ENCODE measurements around the gene GPR62.
"Not testable (repeated sequence)": the region's sequence is repeated elsewhere in the genome, so short reads cannot be mapped to it uniquely, and the experiment has no call there.

The GPR62 gene

GRCh38 chr3:51955175-51955892, at the start of gene GPR62:
GPR62 (plus strand) TSS chr3:51955381; CDS start chr3:51955653, 272 bp downstream.
- DNase-seq, result no peak

- DNase-seq, result no peak
These were observed 47.2 kb upstream of the GPR62 start for GRCh38 chr3:51908026-51908425.

GRCh38 chr3:51916418-51916817, 38.8 kb upstream of the GPR62 start:
- no peak for DNase-seq

- no peak for DNase-seq
These were observed 34.1 kb upstream of the GPR62 start for GRCh38 chr3:51921081-51921578.

GRCh38 chr3:51927061-51927977, 27.9 kb upstream of the GPR62 start:
- DNase-seq, result no peak

- DNase-seq, result no peak
These were observed 26.7 kb upstream of the GPR62 start for GRCh38 chr3:51928438-51928837.

- DNase-seq, result not testable (repeated sequence)
These were observed 26.2 kb upstream of the GPR62 start for GRCh38 chr3:51928981-51929380.

GRCh38 chr3:51929420-51930003, 25.7 kb upstream of the GPR62 start:
- peak; percentile 30 to 33 for DNase-seq

GRCh38 chr3:51930439-51930838, 24.7 kb upstream of the GPR62 start:
- no peak for DNase-seq

- DNase-seq, result no peak
These were observed 23.4 kb upstream of the GPR62 start for GRCh38 chr3:51931756-51932155.

GRCh38 chr3:51932471-51933370, 22.5 kb upstream of the GPR62 start:
- no peak for DNase-seq

GRCh38 chr3:51933471-51934138, 21.6 kb upstream of the GPR62 start:
- no peak for DNase-seq

GRCh38 chr3:51934139-51934850, 20.9 kb upstream of the GPR62 start:
- DNase-seq, result no peak

GRCh38 chr3:51934991-51935885, 19.9 kb upstream of the GPR62 start:
- no peak for DNase-seq

- DNase-seq, result no peak
These were observed 19.1 kb upstream of the GPR62 start for GRCh38 chr3:51935886-51936755.

GRCh38 chr3:51937014-51937413, 18.2 kb upstream of the GPR62 start:
- no peak for DNase-seq

- DNase-seq, result no peak
These were observed 17.4 kb upstream of the GPR62 start for GRCh38 chr3:51937611-51938450.
